ENCODE results near the gene BPIFB6.

BPIFB6 gene

GRCh38 chr20:32991792-32992641 is 39.4 kb upstream of the BPIFB6 start:
- no peak for DNase-seq (ENCODE audit: low read depth, low spot score)
- in situ Hi-C loops (cut with HindIII; ENCODE audit: low sequenced_read_pairs) = no loop called here
- no peak for TF ChIP-seq CTCF (IDR thresholded peaks at IDR 0.05; ENCODE audit: low read depth, low read length)
- H3K4me3 ChIP-seq (ENCODE audit: low read depth, low read length) = no peak overlapping the region

- H3K4me3 ChIP-seq (ENCODE audit: low read depth, low read length) = no peak overlapping the region
- no peak for DNase-seq (ENCODE audit: low read depth, low spot score)
- in situ Hi-C loops (cut with HindIII; ENCODE audit: low sequenced_read_pairs) = no loop called here
- TF ChIP-seq CTCF (IDR thresholded peaks at IDR 0.05; ENCODE audit: low read depth, low read length) = no peak
Measured at GRCh38 chr20:32993496-32994050, 37.9 kb upstream of the BPIFB6 start.

GRCh38 chr20:32995802-32996201 is 35.6 kb upstream of the BPIFB6 start:
- TF ChIP-seq CTCF (IDR thresholded peaks at IDR 0.05; ENCODE audit: low read depth, low read length) = no peak
- no peak overlapping the region for H3K4me3 ChIP-seq (ENCODE audit: low read depth, low read length)
- in situ Hi-C loops (cut with HindIII; ENCODE audit: low sequenced_read_pairs) = no loop called here
- no peak for DNase-seq (ENCODE audit: low read depth, low spot score)

GRCh38 chr20:32997431-32997830 is 34.0 kb upstream of the BPIFB6 start:
- no peak for TF ChIP-seq CTCF (IDR thresholded peaks at IDR 0.05; ENCODE audit: low read depth, low read length)
- H3K4me3 ChIP-seq (ENCODE audit: low read depth, low read length) = no peak overlapping the region
- in situ Hi-C loops (cut with HindIII; ENCODE audit: low sequenced_read_pairs) = no loop called here
- DNase-seq (ENCODE audit: low read depth, low spot score) = no peak

GRCh38 chr20:32999603-33000250 is 31.7 kb upstream of the BPIFB6 start:
- no peak for DNase-seq (ENCODE audit: low read depth, low spot score)
- no peak overlapping the region for H3K4me3 ChIP-seq (ENCODE audit: low read depth, low read length)
- TF ChIP-seq CTCF (IDR thresholded peaks at IDR 0.05; ENCODE audit: low read depth, low read length) = no peak
- in situ Hi-C loops (cut with HindIII; ENCODE audit: low sequenced_read_pairs) = no loop called here

GRCh38 chr20:33000802-33001466 is 30.5 kb upstream of the BPIFB6 start:
- H3K4me3 ChIP-seq (ENCODE audit: low read depth, low read length) = no peak overlapping the region
- in situ Hi-C loops (cut with HindIII; ENCODE audit: low sequenced_read_pairs) = no loop called here
- no peak for TF ChIP-seq CTCF (IDR thresholded peaks at IDR 0.05; ENCODE audit: low read depth, low read length)
- no peak for DNase-seq (ENCODE audit: low read depth, low spot score)
